WTC11 (cell line): ENCODE measurements around the gene ABCB8. TPM values are rescaled to one million over a fixed set of nuclear protein-coding genes. Genes with fewer than 3 reads are reported as not detected.
"Not testable (repeated sequence)": the region's sequence is repeated elsewhere in the genome, so short reads cannot be mapped to it uniquely, and the experiment has no call there.

Experiments used
- ATAC-seq: fragments of 200-7000 bp; cut with Tn5 transposase; 2 replicates; pipeline ENCODE4 v1.10.0; 2021; ENCODE audit warnings: mild to moderate bottlenecking, moderate library complexity
- CTCF ChIA-PET: fragments of 300-600 bp; sonication (Branson Sonifier 250); formaldehyde crosslinking; loops from one replicate; lab custom pipeline; 2021; ENCODE audit warnings: antibody characterized with exemption; lab: Charles Lee
- POLR2A ChIA-PET: fragments of 350-600 bp; sonication (Branson Sonifier 250); formaldehyde crosslinking; loops from one replicate; lab custom pipeline; 2021; ENCODE audit warnings: antibody characterized with exemption; lab: Charles Lee
- DNase-seq: peaks from one replicate; pipeline ENCODE4 v3.0.0; 2021; ENCODE audit warnings: low spot score
- H3K27ac Mint-ChIP-seq: 2 replicates; pipeline ENCODE4 v1.8.0; 2021; ENCODE audit warnings: mixed read lengths
- H3K27me3 Mint-ChIP-seq: 2 replicates; pipeline ENCODE4 v1.8.0; 2021; ENCODE audit warnings: low read depth, mild to moderate bottlenecking, moderate library complexity, mixed read lengths
- H3K36me3 Mint-ChIP-seq: 2 replicates; pipeline ENCODE4 v1.8.0; 2021; ENCODE audit warnings: mixed read lengths
- H3K4me1 Mint-ChIP-seq: 2 replicates; pipeline ENCODE4 v1.8.0; 2022; ENCODE audit warnings: mixed read lengths
- H3K4me3 Mint-ChIP-seq: 2 replicates; pipeline ENCODE4 v1.8.0; 2021; ENCODE audit warnings: mild to moderate bottlenecking, moderate library complexity, mixed read lengths
- H3K9me3 Mint-ChIP-seq: 2 replicates; pipeline ENCODE4 v1.8.0; 2021; ENCODE audit warnings: mixed read lengths
- EMX1 ChIP-seq: fragments of 250-450 bp; sonication (Bioruptor Pico); IDR thresholded peaks from 2 replicates; pipeline ENCODE4 v1.8.0; 2021; ENCODE audit warnings: mild to moderate bottlenecking
- FOXP1 ChIP-seq: sonication (generic); formaldehyde crosslinking; IDR thresholded peaks from 2 replicates; pipeline ENCODE4 v1.8.0; 2022; ENCODE audit warnings: missing genetic modification reagents, mild to moderate bottlenecking, moderate library complexity, borderline replicate concordance
- GABPB1 ChIP-seq: sonication (generic); formaldehyde crosslinking; IDR thresholded peaks from 2 replicates; pipeline ENCODE4 v1.8.1; 2023; ENCODE audit warnings: mild to moderate bottlenecking, missing genetic modification reagents
- GRHL2 ChIP-seq: fragments of 250-450 bp; sonication (Bioruptor Pico); IDR thresholded peaks from 2 replicates; pipeline ENCODE4 v1.8.0; 2022; ENCODE audit warnings: mild to moderate bottlenecking, moderate library complexity; ENCODE audit not compliant: insufficient replicate concordance, severe bottlenecking
- NFE2L1 ChIP-seq: sonication (generic); formaldehyde crosslinking; IDR thresholded peaks from 2 replicates; pipeline ENCODE4 v1.8.1; 2023; ENCODE audit warnings: missing genetic modification reagents
- PRDM15 ChIP-seq: sonication (generic); formaldehyde crosslinking; IDR thresholded peaks from 2 replicates; pipeline ENCODE4 v1.8.0; 2022; ENCODE audit warnings: missing genetic modification reagents
- RELA ChIP-seq: sonication (generic); formaldehyde crosslinking; IDR thresholded peaks from 2 replicates; pipeline ENCODE4 v1.8.1; 2022; ENCODE audit warnings: missing genetic modification reagents, mild to moderate bottlenecking, borderline replicate concordance
- RORB ChIP-seq: fragments of 250-450 bp; sonication (Bioruptor Pico); IDR thresholded peaks from 2 replicates; pipeline ENCODE4 v1.9.0; 2021; ENCODE audit warnings: mild to moderate bottlenecking
- SMAD3 ChIP-seq: sonication (generic); formaldehyde crosslinking; IDR thresholded peaks from 2 replicates; pipeline ENCODE4 v1.8.0; 2022; ENCODE audit warnings: missing genetic modification reagents, mild to moderate bottlenecking, borderline replicate concordance
- TEAD1 ChIP-seq: sonication (generic); formaldehyde crosslinking; IDR thresholded peaks from 2 replicates; pipeline ENCODE4 v1.8.0; 2022; ENCODE audit warnings: mild to moderate bottlenecking, missing genetic modification reagents
- ZBTB21 ChIP-seq: sonication (generic); formaldehyde crosslinking; IDR thresholded peaks from 2 replicates; pipeline ENCODE4 v1.8.1; 2023; ENCODE audit warnings: mild to moderate bottlenecking, missing genetic modification reagents, borderline replicate concordance
- ZNF121 ChIP-seq: sonication (generic); formaldehyde crosslinking; IDR thresholded peaks from 2 replicates; pipeline ENCODE4 v1.8.0; 2023; ENCODE audit warnings: missing genetic modification reagents
- ZNF416 ChIP-seq: fragments of 250-450 bp; sonication (Bioruptor Pico); IDR thresholded peaks from 2 replicates; pipeline ENCODE4 v1.9.0; 2021; ENCODE audit warnings: mild to moderate bottlenecking, inconsistent platforms
- total RNA-seq: library from RNA; stranded (reverse); gene quantifications from 3 replicates; pipeline ENCODE4 v1.2.3, GENCODE V29; 2021
- TF ChIP-seq, protein P1 (sequence below): sonication (generic); formaldehyde crosslinking; IDR thresholded peaks from 2 replicates; pipeline ENCODE4 v1.8.1; 2023; ENCODE audit warnings: mild to moderate bottlenecking, moderate library complexity, missing genetic modification reagents

ABCB8 gene
- total RNA-seq, 1 experiment from 2014 or later, result 35.9 TPM

GRCh38 chr7:151010307-151011096 lies 17.7 kb upstream of the ABCB8 start:
- POLR2A ChIA-PET, result no interaction called here
- Mint-ChIP-seq H3K36me3 (no peaks in the 10 kb centered on the region), H3K4me1 (peaks cover 40% of the 10 kb centered on the region)
- peak; percentile 94 for TF ChIP-seq PRDM15 (CRISPR knock-in tag)
- TF ChIP-seq, protein P1, sequence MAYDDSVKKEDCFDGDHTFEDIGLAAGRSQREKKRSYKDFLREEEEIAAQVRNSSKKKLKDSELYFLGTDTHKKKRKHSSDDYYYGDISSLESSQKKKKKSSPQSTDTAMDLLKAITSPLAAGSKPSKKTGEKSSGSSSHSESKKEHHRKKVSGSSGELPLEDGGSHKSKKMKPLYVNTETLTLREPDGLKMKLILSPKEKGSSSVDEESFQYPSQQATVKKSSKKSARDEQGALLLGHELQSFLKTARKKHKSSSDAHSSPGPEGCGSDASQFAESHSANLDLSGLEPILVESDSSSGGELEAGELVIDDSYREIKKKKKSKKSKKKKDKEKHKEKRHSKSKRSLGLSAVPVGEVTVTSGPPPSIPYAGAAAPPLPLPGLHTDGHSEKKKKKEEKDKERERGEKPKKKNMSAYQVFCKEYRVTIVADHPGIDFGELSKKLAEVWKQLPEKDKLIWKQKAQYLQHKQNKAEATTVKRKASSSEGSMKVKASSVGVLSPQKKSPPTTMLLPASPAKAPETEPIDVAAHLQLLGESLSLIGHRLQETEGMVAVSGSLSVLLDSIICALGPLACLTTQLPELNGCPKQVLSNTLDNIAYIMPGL (CRISPR knock-in tag), result 0 out of 2 replicates have a peak, but pooled peaks have one; percentile 31
- 0 out of 2 replicates have a peak, but pooled peaks have one; percentile 37 for TF ChIP-seq GABPB1 (CRISPR knock-in tag)
- TF ChIP-seq FOXP1 (CRISPR knock-in tag), result 0 out of 2 replicates have a peak, but pooled peaks have one; percentile 27
- no peak for TF ChIP-seq NFE2L1
- no peak for TF ChIP-seq ZNF416 (CRISPR knock-in tag)
- no peak for TF ChIP-seq RELA (CRISPR knock-in tag)
- no peak for TF ChIP-seq EMX1 (CRISPR knock-in tag)
- 0 out of 2 replicates have a peak, but pooled peaks have one; percentile 19 for TF ChIP-seq SMAD3
- TF ChIP-seq, all 79 proteins: peak for 5
- Mint-ChIP-seq H3K4me3 (peak overlapping the region; percentile 4; the same call in 1 of the 2 replicates), H3K9me3 (no peaks in the 10 kb centered on the region), H3K27ac (peak overlapping the region; percentile 33; the same call in 1 of the 2 replicates), H3K27me3 (peaks cover 29% of the 10 kb centered on the region)
- CTCF ChIA-PET, result interaction anchor here (0.8 to 6.6 kb wide), 31 partner anchors 9 to 234 kb away, joined by 3 to 112 read pairs (median 9); partner anchors contain the start of genes ABCB8, AGAP3, ATG9B and CDK5
- DNase-seq (no peak), ATAC-seq (peak; percentile 1; the same call in 1 of the 2 replicates)

- DNase-seq (no peak), ATAC-seq (no peak)
- Mint-ChIP-seq H3K4me3 (no peak overlapping the region), H3K9me3 (no peaks in the 10 kb centered on the region), H3K36me3 (no peaks in the 10 kb centered on the region), H3K27ac (peak overlapping the region; percentile 33; the same call in 1 of the 2 replicates), H3K27me3 (peaks cover 32% of the 10 kb centered on the region), H3K4me1 (peaks cover 40% of the 10 kb centered on the region)
- CTCF ChIA-PET, result interaction anchor here (0.8 to 6.6 kb wide), 16 partner anchors 9 to 113 kb away, joined by 3 to 112 read pairs (median 22); partner anchors contain the start of genes ABCB8, CDK5, NOS3 and TMUB1
- TF ChIP-seq NFE2L1 (no peak), TEAD1 (CRISPR knock-in tag) (no peak), ZBTB21 (CRISPR knock-in tag) (no peak), ZNF121 (CRISPR knock-in tag) (no peak), GRHL2 (CRISPR knock-in tag) (no peak), RORB (CRISPR knock-in tag) (no peak)
- POLR2A ChIA-PET, result no interaction called here
Measured at GRCh38 chr7:151011097-151011409, 17.2 kb upstream of the ABCB8 start.

GRCh38 chr7:151011616-151012015 lies 16.6 kb upstream of the ABCB8 start:
- ATAC-seq, H3K27ac Mint-ChIP-seq, H3K4me3 Mint-ChIP-seq, DNase-seq, H3K9me3 Mint-ChIP-seq, POLR2A ChIA-PET, H3K36me3 Mint-ChIP-seq: not testable (repeated sequence)
- Mint-ChIP-seq H3K27me3 (peaks cover 38% of the 10 kb centered on the region), H3K4me1 (peaks cover 40% of the 10 kb centered on the region)
- CTCF ChIA-PET, result interaction anchor here (1.2 to 6.6 kb wide), 13 partner anchors 8 to 114 kb away, joined by 3 to 112 read pairs (median 33); partner anchors contain the start of genes ABCB8, NOS3 and TMUB1
